ENCODE data around the gene OBP2A. TPM values are rescaled to one million over a fixed set of nuclear protein-coding genes. Genes with fewer than 3 reads are reported as not detected.

OBP2A gene
- total and polyA plus RNA-seq, 10 of the 15 experiments (the other 5 are each of a cell fraction or from before 2014, with no cell fraction given), result not detected

GRCh38 chr9:135521608-135522095 is 24.3 kb upstream of the OBP2A start:
- H3K4me2 ChIP-seq (ENCODE audit: control insufficient read depth, insufficient read depth), result no peak overlapping the region
- ChIA-PET RAD21 (ENCODE audit: unreplicated experiment) (no interaction called here), SMC1A (ENCODE audit: uncharacterized antibody, unreplicated experiment) (no interaction called here), CTCF (no interaction called here), POLR2A (no interaction called here)
- H3K4me1 ChIP-seq (ENCODE audit: control insufficient read depth, insufficient read depth, low read length), result no peaks in the 10 kb centered on the region
- DNase-seq (ENCODE audit: low read depth, low spot score), result no peak
- TF ChIP-seq LARP7 (IDR thresholded peaks at IDR 0.05) (no peak), E2F8 (IDR thresholded peaks at IDR 0.05; ENCODE audit: low read depth, partially characterized antibody) (no peak)
- H3K9me3 ChIP-seq (replicated peaks; ENCODE audit: control insufficient read depth, insufficient read depth, low read length), result no peaks in the 10 kb centered on the region
- ATAC-seq, result no peak
- 35% methylated on average over 9 of the region's 11 CpGs for WGBS (ENCODE audit: insufficient coverage, insufficient replicate concordance, low lambda C conversion rate, missing lambda C conversion rate)
- no peaks in the 10 kb centered on the region for H4K20me1 ChIP-seq (ENCODE audit: control insufficient read depth, insufficient read depth)
- no TSS peak for BruUV-seq (replicated peaks)
- no peaks in the 10 kb centered on the region for H3K79me2 ChIP-seq (ENCODE audit: control insufficient read depth, insufficient read depth, low read length)
- H3K27me3 ChIP-seq (replicated peaks in 1 of 2; ENCODE audit: control insufficient read depth in 2 of 2, insufficient read depth in 2 of 2, low read length in 1 of 2), result no peaks in the 10 kb centered on the region
- H3K27ac ChIP-seq (ENCODE audit: control insufficient read depth, insufficient read depth), result no peak overlapping the region
- H3K4me3 ChIP-seq, result no peak overlapping the region
- no peak for FAIRE-seq
- H2AFZ ChIP-seq (ENCODE audit: control insufficient read depth, low read depth, low read length), result no peak overlapping the region
- intact Hi-C loops (cut with micrococcal nuclease; ENCODE audit: unreplicated experiment) (no loop called here), in situ Hi-C loops (cut with MboI) (no loop called here)
- no peaks in the 10 kb centered on the region for H3K36me3 ChIP-seq (ENCODE audit: control insufficient read depth in 2 of 2, insufficient read depth in 2 of 2, low read length in 1 of 2)
- H3K9ac ChIP-seq (ENCODE audit: control insufficient read depth, insufficient read depth, low read length), result no peak overlapping the region

GRCh38 chr9:135522137-135522877 is 23.6 kb upstream of the OBP2A start:
- Histone ChIP-seq H3K4me1 (ENCODE audit: control insufficient read depth, insufficient read depth, low read length) (no peaks in the 10 kb centered on the region), H3K4me3 (no peak overlapping the region), H3K27me3 (replicated peaks in 1 of 2; ENCODE audit: control insufficient read depth in 2 of 2, insufficient read depth in 2 of 2, low read length in 1 of 2) (no peaks in the 10 kb centered on the region), H2AFZ (ENCODE audit: control insufficient read depth, low read depth, low read length) (no peak overlapping the region), H3K4me2 (ENCODE audit: control insufficient read depth, insufficient read depth) (no peak overlapping the region), H3K79me2 (ENCODE audit: control insufficient read depth, insufficient read depth, low read length) (no peaks in the 10 kb centered on the region), H3K27ac (ENCODE audit: control insufficient read depth, insufficient read depth) (no peak overlapping the region), H3K9me3 (replicated peaks; ENCODE audit: control insufficient read depth, insufficient read depth, low read length) (no peaks in the 10 kb centered on the region), H4K20me1 (ENCODE audit: control insufficient read depth, insufficient read depth) (no peaks in the 10 kb centered on the region), H3K9ac (ENCODE audit: control insufficient read depth, insufficient read depth, low read length) (no peak overlapping the region), H3K36me3 (ENCODE audit: control insufficient read depth in 2 of 2, insufficient read depth in 2 of 2, low read length in 1 of 2) (no peaks in the 10 kb centered on the region)
- DNase-seq (ENCODE audit: low read depth, low spot score), result no peak
- RAD21 ChIA-PET (ENCODE audit: unreplicated experiment), result no interaction called here
- no TSS peak for BruUV-seq (replicated peaks)
- ATAC-seq, result no peak
- POLR2A ChIA-PET, result no interaction called here
- FAIRE-seq, result no peak
- in situ Hi-C loops (cut with MboI), result no loop called here
- intact Hi-C loops (cut with micrococcal nuclease; ENCODE audit: unreplicated experiment), result no loop called here
- SMC1A ChIA-PET (ENCODE audit: uncharacterized antibody, unreplicated experiment), result no interaction called here
- CTCF ChIA-PET, result no interaction called here
- 38% methylated on average over 16 of the region's 16 CpGs for WGBS (ENCODE audit: insufficient coverage, insufficient replicate concordance, low lambda C conversion rate, missing lambda C conversion rate)
- TF ChIP-seq SIN3A (IDR thresholded peaks at IDR 0.05; ENCODE audit: low read depth, low read length), result no peak
- TF ChIP-seq BRCA1 (IDR thresholded peaks at IDR 0.05; ENCODE audit: low read depth, low read length), result no peak
- TF ChIP-seq ZBTB40 (IDR thresholded peaks at IDR 0.05; ENCODE audit: borderline replicate concordance), result no peak
- TF ChIP-seq SUPT20H (IDR thresholded peaks at IDR 0.05; ENCODE audit: borderline replicate concordance, control insufficient read depth, low read depth, low read length), result no peak
- TF ChIP-seq CBX3 (IDR thresholded peaks at IDR 0.05; ENCODE audit: borderline replicate concordance, low read depth), result no peak
- TF ChIP-seq IRF3 (IDR thresholded peaks at IDR 0.05), result no peak

All from GM12878 (cell line).